ENCODE data around the gene F2.

GRCh38 chr11:46737699-46738098 is 18.7 kb downstream of the F2 start:
- TF ChIP-seq EZH2phosphoT487 (IDR thresholded peaks at IDR 0.05; ENCODE audit: insufficient read depth, low read depth) (no peak), EZH2 (IDR thresholded peaks at IDR 0.05; ENCODE audit: insufficient read depth, poor library complexity, severe bottlenecking) (no peak)
